ENCODE measurements around the gene SCG3. TPM values are rescaled to one million over a fixed set of nuclear protein-coding genes. Genes with fewer than 3 reads are reported as not detected.

The SCG3 gene
- total and polyA plus RNA-seq, 2 of the 13 experiments (the other 11 are each of a cell fraction or from before 2014, with no cell fraction given), result not detected

GRCh38 chr15:51718219-51718618, 36.9 kb downstream of the SCG3 start:
- H4K20me1 ChIP-seq (ENCODE audit: insufficient read depth, low read length), result no peaks in the 10 kb centered on the region
- in situ Hi-C loops (cut with HindIII; ENCODE audit: extremely low pct_ligation_motif_present, low pct_unique_long_range_greater_than_20kb), result no loop called here
- DNase-seq (ENCODE audit: low spot score) (no peak), FAIRE-seq (no peak), ATAC-seq (peak; percentile 42; the same call in 1 of the 3 replicates)
- no peak for TF ChIP-seq ZBTB25 (CRISPR knock-in tag; IDR thresholded peaks at IDR 0.05)
- no peak for TF ChIP-seq SAP130 (CRISPR knock-in tag; IDR thresholded peaks at IDR 0.05; ENCODE audit: low read depth)
- no peak for TF ChIP-seq NCOA1 (CRISPR knock-in tag; IDR thresholded peaks at IDR 0.05)
- TF ChIP-seq RARA (CRISPR knock-in tag; IDR thresholded peaks at IDR 0.05), result no peak
- TF ChIP-seq ZNF235 (CRISPR knock-in tag; IDR thresholded peaks at IDR 0.05; ENCODE audit: borderline replicate concordance), result no peak
- no peak for TF ChIP-seq ZFP1 (CRISPR knock-in tag; IDR thresholded peaks at IDR 0.05)
- TF ChIP-seq ZBTB14 (CRISPR knock-in tag; IDR thresholded peaks at IDR 0.05), result no peak
- TF ChIP-seq GPBP1L1 (CRISPR knock-in tag; IDR thresholded peaks at IDR 0.05), result no peak
- H3K4me3 ChIP-seq (replicated peaks in 1 of 3; ENCODE audit: insufficient read depth in 1 of 3, low read depth in 2 of 3, low read length in 3 of 3), result no peak overlapping the region
- H3K9ac ChIP-seq (ENCODE audit: insufficient read depth, low read depth, low read length), result no peak overlapping the region
- no peak overlapping the region for H3K27ac ChIP-seq (ENCODE audit: extremely low read length, insufficient read depth, low read length)
- no peaks in the 10 kb centered on the region for H3K79me2 ChIP-seq (ENCODE audit: insufficient read depth, low read length)
- 14% methylated on average over 4 of the region's 4 CpGs for WGBS (ENCODE audit: low lambda C conversion rate)
- H3K27me3 ChIP-seq (ENCODE audit: control insufficient read depth in 1 of 2, insufficient read depth in 2 of 2, low read length in 2 of 2), result no peaks in the 10 kb centered on the region
- intact Hi-C loops (cut with micrococcal nuclease; ENCODE audit: unreplicated experiment), result no loop called here
- POLR2A ChIA-PET, result no interaction called here
- H3K9me3 ChIP-seq (ENCODE audit: low read length), result no peaks in the 10 kb centered on the region
- BruUV-seq (replicated peaks), result no TSS peak
- no peak overlapping the region for H2AFZ ChIP-seq (ENCODE audit: low read length)
- no peak overlapping the region for H3K4me2 ChIP-seq (ENCODE audit: low read depth, low read length)
- peaks cover 16% of the 10 kb centered on the region for H3K4me1 ChIP-seq (ENCODE audit: insufficient read depth, low read length)
- no peaks in the 10 kb centered on the region for H3K36me3 ChIP-seq (replicated peaks in 1 of 2; ENCODE audit: control insufficient read depth in 1 of 2, insufficient read depth in 2 of 2, low read length in 2 of 2)
- CTCF ChIA-PET (ENCODE audit: low intra/inter-chr PET ratio, low total read pairs), result no interaction called here
